C4-2B (cell line): Measurements from ENCODE around the gene TNS3.

Source experiments
- H3K27ac ChIP-seq: fragments of 450-650 bp; 2 replicates; pipeline ENCODE4 v1.5.1; 2017
- ZFX ChIP-seq: fragments of 450-650 bp; IDR thresholded peaks from 2 replicates; pipeline ENCODE4 v1.6.1; 2017
- TF ChIP-seq, protein P1 (sequence below): fragments of 450-650 bp; conservative IDR thresholded peaks from 2 replicates; pipeline ENCODE4 v1.5.1; 2017; ENCODE audit warnings: mild to moderate bottlenecking

TNS3 gene

DNA sequence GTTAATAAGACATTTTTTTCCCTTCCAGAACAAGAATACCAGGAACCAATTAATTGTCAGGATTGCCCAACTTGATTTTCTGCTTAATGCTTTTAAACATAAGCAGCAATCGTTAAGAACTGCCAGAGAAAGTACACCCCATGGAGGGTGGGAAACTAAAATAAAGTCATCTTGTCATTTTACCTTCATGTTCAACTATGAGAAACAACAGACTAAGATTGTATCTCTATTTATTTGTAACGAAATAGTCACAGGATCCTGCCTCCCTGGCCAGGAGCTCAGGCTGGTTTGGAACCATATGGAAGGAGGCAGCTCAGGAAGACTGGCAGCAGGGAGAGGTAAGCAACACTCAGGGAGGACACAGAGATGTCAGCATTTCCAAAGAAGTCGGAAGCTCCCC, 129.6 kb downstream of the TNS3 start:
- TF ChIP-seq, protein P1, sequence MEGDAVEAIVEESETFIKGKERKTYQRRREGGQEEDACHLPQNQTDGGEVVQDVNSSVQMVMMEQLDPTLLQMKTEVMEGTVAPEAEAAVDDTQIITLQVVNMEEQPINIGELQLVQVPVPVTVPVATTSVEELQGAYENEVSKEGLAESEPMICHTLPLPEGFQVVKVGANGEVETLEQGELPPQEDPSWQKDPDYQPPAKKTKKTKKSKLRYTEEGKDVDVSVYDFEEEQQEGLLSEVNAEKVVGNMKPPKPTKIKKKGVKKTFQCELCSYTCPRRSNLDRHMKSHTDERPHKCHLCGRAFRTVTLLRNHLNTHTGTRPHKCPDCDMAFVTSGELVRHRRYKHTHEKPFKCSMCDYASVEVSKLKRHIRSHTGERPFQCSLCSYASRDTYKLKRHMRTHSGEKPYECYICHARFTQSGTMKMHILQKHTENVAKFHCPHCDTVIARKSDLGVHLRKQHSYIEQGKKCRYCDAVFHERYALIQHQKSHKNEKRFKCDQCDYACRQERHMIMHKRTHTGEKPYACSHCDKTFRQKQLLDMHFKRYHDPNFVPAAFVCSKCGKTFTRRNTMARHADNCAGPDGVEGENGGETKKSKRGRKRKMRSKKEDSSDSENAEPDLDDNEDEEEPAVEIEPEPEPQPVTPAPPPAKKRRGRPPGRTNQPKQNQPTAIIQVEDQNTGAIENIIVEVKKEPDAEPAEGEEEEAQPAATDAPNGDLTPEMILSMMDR = no peak
- TF ChIP-seq ZFX = no peak
- no peak overlapping the region for H3K27ac ChIP-seq

DNA sequence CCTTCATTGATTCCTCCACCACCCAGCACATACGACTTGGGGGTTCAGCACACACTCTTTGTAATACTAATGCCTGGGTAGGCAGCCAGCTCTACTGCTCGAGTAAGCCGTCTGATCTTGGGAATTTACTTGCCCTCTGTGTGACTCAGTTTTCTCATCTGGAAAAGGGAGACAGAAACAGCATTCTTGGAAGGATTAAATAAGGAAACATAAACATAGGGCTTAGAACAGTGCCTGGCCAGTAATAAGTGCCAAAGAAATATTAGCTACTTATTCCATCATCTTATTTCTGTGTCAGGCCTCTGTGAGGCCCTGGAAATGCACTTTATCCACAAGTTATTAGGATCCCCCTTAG, 130.1 kb downstream of the TNS3 start:
- no peak overlapping the region for H3K27ac ChIP-seq
- TF ChIP-seq ZFX = no peak
- TF ChIP-seq, protein P1 = no peak

DNA sequence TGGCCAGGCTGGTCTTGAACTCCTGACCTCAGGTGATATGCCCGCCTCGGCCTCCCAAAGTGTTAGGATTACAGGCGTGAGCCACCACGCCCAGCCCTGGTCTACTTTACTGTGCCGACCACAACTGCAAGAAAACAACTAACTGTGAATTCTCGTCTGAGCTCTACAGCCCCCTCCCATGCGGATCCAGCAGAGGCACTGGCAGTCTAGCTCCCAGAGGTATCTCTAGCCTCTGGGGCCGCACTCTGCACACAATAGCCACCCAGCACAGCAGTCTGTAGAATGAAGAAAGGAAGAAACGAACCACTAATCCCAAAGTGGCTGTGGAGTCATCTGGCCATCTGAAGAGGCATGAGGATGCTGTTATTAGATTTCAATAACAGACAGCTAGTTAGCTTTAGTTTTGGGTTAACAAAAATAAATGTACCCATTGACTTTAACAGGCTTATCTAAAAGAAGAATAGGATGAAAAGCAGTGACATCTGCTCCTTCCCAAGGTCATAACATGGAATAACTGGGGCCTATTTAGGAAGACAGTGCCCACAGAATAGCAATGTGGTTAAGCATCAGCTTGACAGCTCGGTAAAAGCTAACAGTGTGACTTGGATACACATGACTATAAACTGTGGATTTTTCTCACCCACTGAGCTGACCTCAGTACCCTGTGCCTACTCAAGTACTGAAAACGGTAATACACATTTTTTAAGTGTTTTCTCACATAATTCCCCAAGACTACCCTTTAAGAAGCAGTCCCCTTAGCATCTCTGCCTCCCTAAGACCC, 131.9 kb downstream of the TNS3 start:
- TF ChIP-seq, protein P1 = no peak
- TF ChIP-seq ZFX = no peak
- H3K27ac ChIP-seq = no peak overlapping the region

DNA sequence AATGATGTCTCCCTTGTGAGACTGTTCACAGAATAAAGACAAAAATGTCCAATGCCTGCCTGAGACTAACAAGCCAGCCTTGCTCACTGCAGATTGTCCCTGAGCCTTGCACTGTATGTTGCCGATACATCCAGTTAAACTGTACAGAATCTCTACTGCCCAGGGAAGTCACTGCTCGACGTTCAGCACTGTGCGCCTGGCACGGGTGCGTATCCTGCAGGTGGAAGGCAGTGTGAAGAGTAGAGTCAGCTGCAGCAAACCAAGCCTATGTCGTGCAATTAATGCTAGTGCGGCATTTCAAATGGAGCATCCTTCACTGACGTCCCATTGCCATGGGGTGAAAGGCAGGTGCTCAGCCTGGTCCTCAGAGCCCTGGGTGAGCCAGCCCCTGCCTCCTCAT, 132.9 kb downstream of the TNS3 start:
- no peak for TF ChIP-seq ZFX
- TF ChIP-seq, protein P1 = no peak
- H3K27ac ChIP-seq = no peak overlapping the region

DNA sequence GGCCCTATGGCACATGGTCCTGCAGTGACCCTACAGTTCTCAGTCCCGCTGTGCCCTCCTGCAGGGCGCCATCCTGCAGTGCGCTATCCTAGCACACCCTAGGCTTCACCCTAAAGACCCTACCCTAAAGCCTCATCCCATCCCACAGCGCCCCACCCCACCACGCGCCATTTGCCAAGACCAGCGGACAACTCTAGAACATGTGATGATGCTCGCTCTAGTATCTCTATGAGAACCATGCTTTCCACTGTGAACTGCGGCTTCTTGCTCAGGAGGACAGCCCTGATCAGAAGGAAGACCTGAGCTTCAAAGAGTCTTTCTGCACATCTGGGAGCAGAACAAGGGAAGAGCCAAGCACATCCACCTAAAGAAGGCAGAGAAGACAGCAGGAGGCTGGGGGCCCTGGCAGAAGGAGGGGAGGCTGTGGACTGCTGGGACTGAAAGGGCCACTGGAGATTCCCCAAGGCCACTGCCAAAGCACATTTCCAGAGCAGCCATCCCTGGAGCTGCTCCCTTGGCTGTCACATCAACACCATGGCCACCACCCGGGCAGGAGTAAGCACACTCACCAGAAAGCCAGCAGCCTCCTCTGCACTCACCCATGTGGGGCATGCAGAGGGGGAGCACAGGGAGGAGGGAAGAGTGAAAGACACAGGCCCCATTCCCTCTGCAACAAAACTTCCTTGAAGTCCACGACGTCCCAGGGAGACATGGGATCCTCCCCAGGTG, 134.1 kb downstream of the TNS3 start:
- H3K27ac ChIP-seq = no peak overlapping the region
- TF ChIP-seq, protein P1 = no peak
- no peak for TF ChIP-seq ZFX

DNA sequence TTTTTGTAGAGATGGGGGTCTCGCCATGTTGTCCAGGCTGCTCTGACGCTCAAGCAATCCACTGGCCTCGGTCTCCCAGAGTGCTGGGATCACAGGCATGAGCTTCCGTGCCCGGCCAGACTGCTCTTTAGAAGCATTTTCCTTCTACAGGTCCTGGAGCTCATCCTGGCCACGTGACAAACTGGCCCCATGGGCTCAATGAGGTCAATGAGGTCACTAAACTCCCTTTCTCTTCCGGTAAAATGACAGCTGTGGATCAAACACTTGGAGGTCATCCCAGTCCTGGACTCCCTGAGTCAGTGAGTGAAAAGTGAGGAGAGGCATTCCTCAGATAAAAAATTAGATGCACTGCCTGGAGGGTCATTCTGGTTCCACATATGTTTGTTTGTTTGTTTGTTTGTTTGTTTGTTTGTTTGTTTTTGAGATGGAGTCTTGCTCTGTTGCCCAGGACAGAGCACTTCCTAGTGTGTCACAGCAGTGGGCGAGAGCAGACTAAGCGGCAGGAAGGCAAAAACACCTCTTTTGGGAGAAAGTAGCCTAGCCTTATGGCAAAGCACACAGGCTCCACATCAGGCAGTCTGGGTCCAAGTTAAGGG, 134.9 kb downstream of the TNS3 start:
- TF ChIP-seq, protein P1 = no peak
- no peak overlapping the region for H3K27ac ChIP-seq
